DOHH2 (cell line): ENCODE measurements around the gene KDM8.

Experiments used
- CTCF ChIP-seq: fragments of 200-600 bp; sonication (generic); IDR thresholded peaks from one replicate; pipeline ENCODE4 v1.5.1; 2014; ENCODE audit warnings: antibody characterized with exemption, mild to moderate bottlenecking, low read depth, low read length; ENCODE audit not compliant: poor library complexity, severe bottlenecking
- EZH2phosphoT487 ChIP-seq: fragments of 200-600 bp; sonication (generic); IDR thresholded peaks from 2 replicates; pipeline ENCODE4 v1.6.1; 2017; ENCODE audit warnings: borderline replicate concordance, mild to moderate bottlenecking, antibody characterized with exemption, low read length, moderate library complexity, mixed read lengths

GRCh38 chr16:27199235-27199586, 4.1 kb upstream of the KDM8 start:
- TF ChIP-seq CTCF (no peak), EZH2phosphoT487 (no peak)
